Nephron progenitor cell (in vitro differentiated cells): Measurements from ENCODE around the gene GGT1.

Experiments used
- DNase-seq: peaks from one replicate; pipeline ENCODE4 v3.0.0; 2021
- H3K27ac Mint-ChIP-seq: 2 replicates; pipeline ENCODE4 v1.8.0; 2021; ENCODE audit warnings: mild to moderate bottlenecking, moderate library complexity, mixed read lengths
- H3K27me3 Mint-ChIP-seq: 2 replicates; pipeline ENCODE4 v1.8.0; 2021; ENCODE audit warnings: mild to moderate bottlenecking, low read depth, mixed read lengths; ENCODE audit not compliant: poor library complexity
- H3K36me3 Mint-ChIP-seq: 2 replicates; pipeline ENCODE4 v1.8.0; 2021; ENCODE audit warnings: low read depth, mixed read lengths
- H3K4me1 Mint-ChIP-seq: 2 replicates; pipeline ENCODE4 v1.8.0; 2021; ENCODE audit warnings: mixed read lengths
- H3K4me3 Mint-ChIP-seq: 2 replicates; pipeline ENCODE4 v1.8.0; 2021; ENCODE audit warnings: mild to moderate bottlenecking, moderate library complexity, mixed read lengths
- H3K9me3 Mint-ChIP-seq: 2 replicates; pipeline ENCODE4 v1.8.0; 2021; ENCODE audit warnings: mild to moderate bottlenecking, moderate library complexity, mixed read lengths
- TF ChIP-seq, protein P1 (sequence below): fragments of 200-600 bp; sonication (generic); IDR thresholded peaks from 2 replicates; pipeline ENCODE4 v1.5.0; 2021; ENCODE audit warnings: antibody characterized with exemption

GGT1 gene

DNA sequence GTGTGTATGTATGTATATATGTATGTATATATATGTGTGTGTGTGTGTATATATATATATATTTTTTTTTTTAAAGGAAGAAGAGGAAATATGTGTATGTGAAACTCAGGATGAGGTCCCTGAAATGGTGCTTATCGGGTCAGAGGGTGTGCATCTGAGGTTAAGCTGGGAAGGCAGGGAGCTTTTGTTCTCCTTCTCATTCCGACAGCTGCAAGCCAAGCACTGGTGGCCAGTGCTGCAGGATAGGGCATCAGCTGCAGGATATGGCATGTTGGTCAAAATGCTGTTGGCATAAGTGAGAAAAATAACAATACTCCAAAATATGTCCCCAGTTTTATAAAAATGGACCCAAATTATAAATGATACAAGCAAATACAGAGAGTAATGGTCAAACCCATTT, 39.7 kb upstream of the GGT1 start:
- Mint-ChIP-seq H3K36me3 (peaks cover 37% of the 10 kb centered on the region), H3K27ac (no peak overlapping the region), H3K4me1 (peaks cover 15% of the 10 kb centered on the region), H3K9me3 (no peaks in the 10 kb centered on the region), H3K27me3 (no peaks in the 10 kb centered on the region), H3K4me3 (no peak overlapping the region)
- TF ChIP-seq, protein P1, sequence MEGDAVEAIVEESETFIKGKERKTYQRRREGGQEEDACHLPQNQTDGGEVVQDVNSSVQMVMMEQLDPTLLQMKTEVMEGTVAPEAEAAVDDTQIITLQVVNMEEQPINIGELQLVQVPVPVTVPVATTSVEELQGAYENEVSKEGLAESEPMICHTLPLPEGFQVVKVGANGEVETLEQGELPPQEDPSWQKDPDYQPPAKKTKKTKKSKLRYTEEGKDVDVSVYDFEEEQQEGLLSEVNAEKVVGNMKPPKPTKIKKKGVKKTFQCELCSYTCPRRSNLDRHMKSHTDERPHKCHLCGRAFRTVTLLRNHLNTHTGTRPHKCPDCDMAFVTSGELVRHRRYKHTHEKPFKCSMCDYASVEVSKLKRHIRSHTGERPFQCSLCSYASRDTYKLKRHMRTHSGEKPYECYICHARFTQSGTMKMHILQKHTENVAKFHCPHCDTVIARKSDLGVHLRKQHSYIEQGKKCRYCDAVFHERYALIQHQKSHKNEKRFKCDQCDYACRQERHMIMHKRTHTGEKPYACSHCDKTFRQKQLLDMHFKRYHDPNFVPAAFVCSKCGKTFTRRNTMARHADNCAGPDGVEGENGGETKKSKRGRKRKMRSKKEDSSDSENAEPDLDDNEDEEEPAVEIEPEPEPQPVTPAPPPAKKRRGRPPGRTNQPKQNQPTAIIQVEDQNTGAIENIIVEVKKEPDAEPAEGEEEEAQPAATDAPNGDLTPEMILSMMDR: no peak
- no peak for DNase-seq

DNA sequence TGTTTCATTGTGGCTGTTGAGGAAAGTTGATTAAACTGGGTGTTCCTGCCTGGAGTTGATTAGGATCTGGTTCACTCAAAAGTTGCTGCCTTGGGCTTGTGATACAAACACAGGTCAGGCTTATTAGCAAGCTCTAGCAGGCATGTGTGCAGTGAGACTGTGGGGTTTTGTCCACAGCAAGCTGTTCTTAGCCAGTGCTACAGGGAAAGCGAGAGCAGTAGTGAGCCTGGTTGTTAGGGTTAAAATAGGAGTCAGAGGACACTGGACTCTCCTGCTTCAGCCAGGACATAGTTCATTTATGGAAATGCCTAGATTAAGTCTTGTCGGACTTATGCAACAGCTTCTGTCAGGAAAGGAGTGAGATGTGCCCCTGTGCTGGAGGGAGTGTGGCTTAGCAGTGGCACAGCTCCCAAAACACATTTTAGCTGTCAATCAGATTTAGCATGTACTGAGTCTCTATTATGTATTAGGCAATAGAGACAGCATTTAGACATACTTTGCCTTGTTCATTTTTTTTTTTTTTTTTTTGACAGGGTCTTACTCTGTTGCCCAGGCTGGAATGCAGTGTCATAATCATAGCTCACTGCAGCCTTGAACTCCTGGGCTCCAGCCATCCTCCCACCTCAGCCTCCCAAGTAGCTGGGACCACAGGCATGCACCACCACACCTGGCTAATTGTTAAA, 38.5 kb upstream of the GGT1 start:
- H3K36me3 Mint-ChIP-seq: peaks cover 31% of the 10 kb centered on the region
- H3K4me1 Mint-ChIP-seq: peaks cover 10% of the 10 kb centered on the region
- no peaks in the 10 kb centered on the region for H3K9me3 Mint-ChIP-seq
- H3K27ac Mint-ChIP-seq: peak overlapping the region; percentile 58
- no peak overlapping the region for H3K4me3 Mint-ChIP-seq
- no peaks in the 10 kb centered on the region for H3K27me3 Mint-ChIP-seq
- TF ChIP-seq, protein P1: no peak
- DNase-seq: no peak

DNA sequence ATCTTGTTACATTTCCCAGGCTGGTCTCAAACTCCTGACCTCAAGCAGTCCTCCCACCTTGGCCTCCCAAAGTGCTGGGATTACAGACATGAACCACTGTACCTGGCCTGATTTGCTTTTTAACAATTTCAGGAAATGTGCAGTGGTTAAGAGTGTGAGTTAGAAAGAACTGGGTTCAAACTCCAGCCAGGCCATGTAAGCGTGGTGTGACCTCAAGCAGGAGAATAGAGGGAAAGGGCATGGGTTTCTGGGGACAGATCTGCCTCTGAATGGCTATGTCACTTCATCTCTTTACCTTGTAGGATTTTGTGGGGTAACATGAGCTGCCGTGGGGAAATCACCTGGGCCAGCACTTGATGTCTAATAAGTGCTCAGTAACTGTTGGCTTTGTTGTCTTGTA, 37.9 kb upstream of the GGT1 start:
- TF ChIP-seq, protein P1: no peak
- no peak overlapping the region for H3K27ac Mint-ChIP-seq

DNA sequence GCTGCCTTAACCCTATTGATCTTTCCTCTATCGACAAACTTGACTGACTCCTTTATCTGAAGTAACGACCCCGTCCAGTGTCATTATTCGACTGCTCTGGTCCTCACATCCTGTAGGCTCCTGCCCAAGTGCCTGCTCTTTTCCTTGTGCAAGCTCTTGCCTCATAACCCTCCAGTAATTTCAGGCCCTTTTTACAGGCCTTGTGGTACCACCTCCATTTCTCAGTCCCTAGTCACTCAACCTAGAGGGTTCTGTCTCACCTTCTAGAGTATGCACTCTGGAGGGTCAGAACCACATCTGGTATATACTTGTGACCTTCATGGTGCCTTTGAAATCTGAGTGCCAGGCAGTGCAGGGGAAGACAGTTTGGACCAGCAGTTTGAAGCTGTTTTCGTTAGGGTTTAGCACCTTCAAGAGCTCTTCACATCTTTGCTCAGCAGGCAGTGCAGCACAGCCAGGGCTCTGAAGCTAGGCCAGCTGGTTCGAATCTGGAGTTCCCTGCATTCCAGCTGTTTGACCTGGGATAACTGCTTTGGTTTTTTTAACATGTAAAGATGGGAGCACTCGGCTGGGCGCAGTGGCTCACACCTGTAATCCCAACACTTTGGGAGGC, 36.0 kb upstream of the GGT1 start:
- peaks cover 10% of the 10 kb centered on the region for H3K4me1 Mint-ChIP-seq
- H3K27me3 Mint-ChIP-seq: peaks cover 3% of the 10 kb centered on the region
- H3K36me3 Mint-ChIP-seq: peaks cover 44% of the 10 kb centered on the region
- no peaks in the 10 kb centered on the region for H3K9me3 Mint-ChIP-seq
- no peak overlapping the region for H3K4me3 Mint-ChIP-seq
- TF ChIP-seq, protein P1: no peak
- peak overlapping the region; percentile 92 for H3K27ac Mint-ChIP-seq
- no peak for DNase-seq

More for the DNA sequence above, 37.9 kb upstream of the GGT1 start:
- H3K9me3 Mint-ChIP-seq: no peaks in the 10 kb centered on the region
- no peaks in the 10 kb centered on the region for H3K27me3 Mint-ChIP-seq
- peaks cover 10% of the 10 kb centered on the region for H3K4me1 Mint-ChIP-seq
- no peak for DNase-seq
- H3K36me3 Mint-ChIP-seq: peaks cover 37% of the 10 kb centered on the region
- H3K4me3 Mint-ChIP-seq: no peak overlapping the region

DNA sequence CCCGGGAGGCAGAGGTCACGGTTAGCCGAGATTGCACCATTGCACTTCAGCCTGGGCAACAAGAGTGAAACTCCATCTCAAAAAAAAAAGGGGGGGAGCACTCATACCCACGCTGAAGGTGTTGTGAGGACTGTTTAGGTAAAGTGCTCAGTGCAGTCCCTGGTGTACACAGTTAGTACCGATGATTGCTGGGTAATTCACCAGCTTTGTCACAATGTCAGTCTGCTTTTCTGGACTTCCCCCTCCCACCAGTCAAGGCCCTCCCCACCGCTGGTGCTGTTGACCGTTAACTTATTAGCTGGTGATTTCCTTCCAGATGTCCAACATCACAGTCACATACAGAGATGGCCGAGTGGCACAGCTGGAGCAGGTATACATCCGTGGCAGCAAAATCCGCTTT, 35.3 kb upstream of the GGT1 start:
- DNase-seq: no peak
- Mint-ChIP-seq H3K27me3 (peaks cover 3% of the 10 kb centered on the region), H3K4me3 (no peak overlapping the region), H3K9me3 (no peaks in the 10 kb centered on the region), H3K36me3 (peaks cover 49% of the 10 kb centered on the region), H3K4me1 (peaks cover 10% of the 10 kb centered on the region), H3K27ac (peak overlapping the region; percentile 19)
- TF ChIP-seq, protein P1: no peak

DNA sequence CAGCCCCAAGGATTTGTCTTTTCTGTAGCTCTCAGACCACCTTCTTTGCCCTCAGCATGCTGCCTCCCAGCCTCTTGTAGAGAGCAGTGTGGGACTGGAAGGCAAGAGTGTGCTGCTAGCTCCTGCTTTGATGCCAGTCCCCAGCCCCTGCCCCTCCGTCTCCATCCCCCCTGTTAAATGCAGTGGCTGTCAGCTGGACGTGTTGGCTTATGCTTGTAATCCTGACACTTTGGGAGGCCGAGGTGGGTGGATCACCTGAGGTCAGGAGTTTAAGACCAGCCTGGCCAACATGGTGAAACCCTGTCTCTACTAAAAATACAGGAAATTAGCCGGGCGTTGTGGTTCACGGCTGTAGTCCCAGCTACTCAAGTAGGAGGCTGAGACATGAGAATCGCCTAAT, 31.7 kb upstream of the GGT1 start:
- Mint-ChIP-seq H3K36me3 (peaks cover 67% of the 10 kb centered on the region), H3K27me3 (peaks cover 7% of the 10 kb centered on the region), H3K4me3 (no peak overlapping the region), H3K9me3 (no peaks in the 10 kb centered on the region), H3K27ac (peak overlapping the region; percentile 71), H3K4me1 (peaks cover 10% of the 10 kb centered on the region)
- TF ChIP-seq, protein P1: no peak
- no peak for DNase-seq
